H1 (cell line): ENCODE data around the gene SRPX2. TPM values are rescaled to one million over a fixed set of nuclear protein-coding genes. Genes with fewer than 3 reads are reported as not detected.

Experiments
- CTCF ChIA-PET: fragments of 300-600 bp; sonication (Branson Sonifier 250); formaldehyde crosslinking; loops from one replicate; lab custom pipeline; 2021; ENCODE audit not compliant: partially characterized antibody; lab: Charles Lee
- POLR2A ChIA-PET: fragments of 300-600 bp; sonication (Branson Sonifier 250); formaldehyde crosslinking; loops from one replicate; lab custom pipeline; 2021; ENCODE audit warnings: inconsistent platforms; ENCODE audit not compliant: partially characterized antibody; lab: Charles Lee
- DNase-seq, 2 experiments: peaks; one replicate each; pipeline versions ENCODE4 v3.0.0 to v3.0.0-alpha.2; 2010 to 2022; ENCODE audit warnings: low spot score in 2 of 2, low read depth in 1 of 2, mixed read lengths in 1 of 2
- FAIRE-seq: peaks from 2 replicates; lab custom pipeline; 2011; peaks lifted over from hg19 to GRCh38; lab: Jason Lieb, UNC
- H2AFZ ChIP-seq: 2 replicates; pipeline ENCODE4 v1.8.1; 2012; ENCODE audit warnings: low read length, inconsistent platforms
- H2AK5ac ChIP-seq: 2 replicates; pipeline ENCODE4 v1.6.1; 2013; ENCODE audit warnings: low read depth, low read length
- H2BK120ac ChIP-seq: replicated peaks from 2 replicates; pipeline ENCODE3; 2013; ENCODE audit warnings: low read depth, low read length, inconsistent platforms
- H2BK12ac ChIP-seq: 2 replicates; pipeline ENCODE4 v1.6.1; 2013; ENCODE audit warnings: low read depth, low read length
- H2BK15ac ChIP-seq: 2 replicates; pipeline ENCODE4 v1.6.1; 2013; ENCODE audit warnings: low read length
- H2BK20ac ChIP-seq: 2 replicates; pipeline ENCODE4 v1.6.1; 2013; ENCODE audit warnings: low read length
- H2BK5ac ChIP-seq: 2 replicates; pipeline ENCODE4 v1.6.1; 2013; ENCODE audit warnings: low read depth, low read length
- H3K14ac ChIP-seq: 2 replicates; pipeline ENCODE4 v1.6.1; 2013; ENCODE audit warnings: inconsistent platforms; ENCODE audit not compliant: insufficient read length
- H3K18ac ChIP-seq: 2 replicates; pipeline ENCODE4 v1.6.1; 2013; ENCODE audit warnings: low read length; ENCODE audit errors: extremely low read depth
- H3K23ac ChIP-seq: 2 replicates; pipeline ENCODE4 v1.6.1; 2013; ENCODE audit warnings: inconsistent platforms; ENCODE audit not compliant: insufficient read length
- H3K23me2 ChIP-seq: 2 replicates; pipeline ENCODE4 v1.6.1; 2013; ENCODE audit warnings: low read depth, low read length
- H3K27ac ChIP-seq: 2 replicates; pipeline ENCODE4 v1.6.1; 2011; ENCODE audit warnings: low read depth, low read length, inconsistent platforms
- H3K27me3 ChIP-seq, 4 experiments: replicated peaks in 1 of 4; 1 replicate in 1 of 4; 2 replicates in 3 of 4; pipeline versions ENCODE4 v1.6.1 to v1.8.1; 2011 to 2013; ENCODE audit warnings: low read length in 3 of 4, mild to moderate bottlenecking in 3 of 4, inconsistent platforms in 2 of 4, mixed read lengths in 2 of 4, moderate library complexity in 1 of 4; ENCODE audit not compliant: control insufficient read depth in 3 of 4, insufficient read depth in 3 of 4; ENCODE audit errors: extremely low read depth in 1 of 4
- H3K36me3 ChIP-seq, 4 experiments: 2 replicates each; pipeline versions ENCODE4 v1.6.1 to v1.8.1; 2011 to 2013; ENCODE audit warnings: mild to moderate bottlenecking in 4 of 4, low read length in 3 of 4, moderate library complexity in 2 of 4, control low read depth in 1 of 4, inconsistent platforms in 1 of 4; ENCODE audit not compliant: insufficient read depth in 4 of 4, control insufficient read depth in 2 of 4
- H3K4ac ChIP-seq: replicated peaks from 2 replicates; pipeline ENCODE3; 2013; ENCODE audit warnings: low read length, low read depth, mixed read lengths, inconsistent platforms; ENCODE audit not compliant: insufficient read length
- H3K4me1 ChIP-seq, 4 experiments: replicated peaks in 1 of 4; 1 replicate in 1 of 4; 2 replicates in 3 of 4; pipeline versions ENCODE4 v1.6.1 to v1.8.1; 2011 to 2013; ENCODE audit warnings: low read length in 3 of 4, inconsistent platforms in 2 of 4, mixed read lengths in 1 of 4; ENCODE audit not compliant: insufficient read depth in 4 of 4, control insufficient read depth in 3 of 4
- H3K4me2 ChIP-seq, 2 experiments: 2 replicates each; pipeline versions ENCODE4 v1.6.1 to v1.8.1; 2011 to 2013; ENCODE audit warnings: low read depth in 2 of 2, low read length in 2 of 2, control low read depth in 1 of 2, inconsistent platforms in 1 of 2, mild to moderate bottlenecking in 1 of 2; ENCODE audit not compliant: insufficient read depth in 1 of 2
- H3K4me3 ChIP-seq, 4 experiments: fragments of 200-600, 300-600 bp in 1 of 4; sonication (generic), shearing (Covaris generic), sonication (Bioruptor Twin) in 1 of 4; 2 replicates each; pipeline versions ENCODE4 v1.5.1 to v1.8.1; 2011 to 2016; ENCODE audit warnings: low read length in 4 of 4, low read depth in 3 of 4, control low read depth in 2 of 4, inconsistent platforms in 2 of 4, mild to moderate bottlenecking in 2 of 4, mixed read lengths in 1 of 4, moderate library complexity in 1 of 4; ENCODE audit not compliant: insufficient read depth in 2 of 4; ENCODE audit errors: extremely low read depth in 1 of 4
- H3K56ac ChIP-seq: replicated peaks from 2 replicates; pipeline ENCODE3; 2013; ENCODE audit warnings: low read depth, mild to moderate bottlenecking, mixed read lengths, low read length, inconsistent platforms; ENCODE audit not compliant: insufficient read length
- H3K79me1 ChIP-seq: 2 replicates; pipeline ENCODE4 v1.6.1; 2013; ENCODE audit warnings: low read depth, low read length, control low read depth
- H3K79me2 ChIP-seq, 2 experiments: 2 replicates each; pipeline versions ENCODE4 v1.6.1 to v1.8.1; 2012 to 2013; ENCODE audit warnings: low read length in 2 of 2, mild to moderate bottlenecking in 2 of 2, inconsistent platforms in 1 of 2; ENCODE audit not compliant: insufficient read depth in 2 of 2, control insufficient read depth in 1 of 2
- H3K9ac ChIP-seq, 4 experiments: replicated peaks in 1 of 4; 1 replicate in 1 of 4; 2 replicates in 3 of 4; pipeline versions ENCODE4 v1.6.1 to v1.8.1; 2011 to 2013; ENCODE audit warnings: low read depth in 3 of 4, low read length in 3 of 4, control low read depth in 2 of 4, mild to moderate bottlenecking in 2 of 4, moderate library complexity in 2 of 4, inconsistent platforms in 1 of 4; ENCODE audit errors: extremely low read depth in 1 of 4
- H3K9me3 ChIP-seq, 2 experiments: 2 replicates each; pipeline versions ENCODE4 v1.6.1 to v1.8.1; 2012 to 2013; ENCODE audit warnings: mild to moderate bottlenecking in 2 of 2, moderate library complexity in 2 of 2, control low read depth in 1 of 2, inconsistent platforms in 1 of 2, low read depth in 1 of 2, low read length in 1 of 2, mixed read lengths in 1 of 2; ENCODE audit not compliant: insufficient read depth in 2 of 2
- H4K20me1 ChIP-seq, 2 experiments: replicated peaks in 1 of 2; 2 replicates each; pipeline versions ENCODE3 to v1.8.1; 2011 to 2013; ENCODE audit warnings: inconsistent platforms in 2 of 2, low read length in 2 of 2, mild to moderate bottlenecking in 1 of 2; ENCODE audit not compliant: insufficient read depth in 2 of 2, control insufficient read depth in 1 of 2
- H4K5ac ChIP-seq: 2 replicates; pipeline ENCODE4 v1.6.1; 2013; ENCODE audit warnings: low read length, low read depth, mixed read lengths, inconsistent platforms; ENCODE audit not compliant: insufficient read length
- H4K8ac ChIP-seq: 2 replicates; pipeline ENCODE4 v1.8.0; 2013; ENCODE audit warnings: mild to moderate bottlenecking, moderate library complexity, low read length, inconsistent platforms; ENCODE audit not compliant: insufficient read depth; ENCODE audit errors: extremely low read depth
- H4K91ac ChIP-seq: replicated peaks from 2 replicates; pipeline ENCODE3; 2013; ENCODE audit warnings: low read length, mixed read lengths, inconsistent platforms; ENCODE audit not compliant: insufficient read length
- EGR1 ChIP-seq: IDR thresholded peaks from 2 replicates; pipeline ENCODE4 v1.6.1; 2011; ENCODE audit warnings: low read depth, low read length, borderline replicate concordance
- EZH2 ChIP-seq: fragments of 200-600 bp; sonication (generic); IDR thresholded peaks from 2 replicates; pipeline ENCODE4 v1.7.1; 2012; ENCODE audit warnings: low read depth, mild to moderate bottlenecking, moderate library complexity, low read length, inconsistent platforms; ENCODE audit not compliant: severe bottlenecking
- HDAC2 ChIP-seq, 2 experiments: fragments of 300-600 bp in 1 of 2; sonication (generic) in 1 of 2; IDR thresholded peaks; 2 replicates each; pipeline ENCODE4 v1.6.1; 2011 to 2012; ENCODE audit warnings: low read depth in 2 of 2, low read length in 2 of 2, mild to moderate bottlenecking in 2 of 2, moderate library complexity in 2 of 2, borderline replicate concordance in 1 of 2, inconsistent platforms in 1 of 2
- HDAC6 ChIP-seq: IDR thresholded peaks from one replicate; pipeline ENCODE4 v1.7.1; 2012; ENCODE audit warnings: low read depth, mild to moderate bottlenecking, inconsistent platforms, low read length, moderate library complexity
- KDM5A ChIP-seq: fragments of 200-600 bp; IDR thresholded peaks from 2 replicates; pipeline ENCODE4 v1.7.1; 2012; ENCODE audit warnings: mild to moderate bottlenecking, low read length, inconsistent platforms, mixed read lengths
- ZNF274 ChIP-seq: IDR thresholded peaks from 2 replicates; pipeline ENCODE4 v1.7.0; 2012; ENCODE audit warnings: low read length, borderline replicate concordance; ENCODE audit errors: extremely low read depth
- WGBS, 2 experiments: shearing (Covaris generic) in 1 of 2; methylation state at CpG; one replicate each; pipeline versions ENCODE4 v1.1.6 to v1.1.7; 2013 to 2015; ENCODE audit warnings: low lambda C conversion rate in 2 of 2, mixed read lengths in 2 of 2, inconsistent platforms in 1 of 2, low coverage in 1 of 2, missing lambda C conversion rate in 1 of 2; ENCODE audit not compliant: insufficient replicate concordance in 2 of 2, insufficient coverage in 1 of 2, insufficient read length in 1 of 2; ENCODE audit errors: extremely low coverage in 1 of 2, missing lambda C conversion rate in 1 of 2; 5-methylcytosine and 5-hydroxymethylcytosine counted together
- polyA plus RNA-seq, 7 experiments: library from polyadenylated mRNA; depleted of rRNA in 3 of 7; stranded (reverse) in 5 of 7; unstranded in 2 of 7; fragments of >200 nt in 5 of 7; fragments of 200-250 nt in 2 of 7; gene quantifications; 1 replicate in 5 of 7; 2 replicates in 1 of 7; 4 replicates in 1 of 7; pipeline versions ENCODE4 v1.2.1 to v1.2.3, GENCODE V29; 2011 to 2013; ENCODE audit warnings: missing spikeins in 2 of 7, mixed read lengths in 2 of 7
- total RNA-seq: library from RNA; stranded (reverse); fragmentation: NEBNext Ultra II Directional; extraction: Animal tissue kit (Norgen Biotek cat#: 25700); gene quantifications from 2 replicates; pipeline ENCODE4 v1.2.1, GENCODE V29; 2021

Gene SRPX2
- total and polyA plus RNA-seq, 2 of the 8 experiments (the other 6 are each of a cell fraction or from before 2014, with no cell fraction given) = not detected

DNA sequence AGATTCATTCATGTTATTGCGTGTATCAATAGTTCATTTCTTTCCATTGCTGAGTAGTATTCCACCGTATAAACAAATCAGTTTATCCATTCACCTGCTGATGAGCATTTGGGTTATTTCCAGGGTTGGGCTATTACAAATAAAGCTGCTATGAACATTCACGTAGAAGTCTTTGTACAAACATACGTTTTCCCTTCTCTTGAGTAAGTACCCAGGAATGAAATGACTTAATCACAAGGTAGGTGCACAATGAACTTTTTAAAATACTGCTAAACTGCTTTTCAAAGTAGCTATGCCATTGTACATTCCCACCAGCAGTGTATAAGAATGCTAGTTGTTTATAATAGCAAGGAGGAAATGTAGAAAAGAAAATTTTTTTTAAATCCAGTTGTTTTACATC lies 52.0 kb downstream of the SRPX2 start:
- Histone ChIP-seq H3K9me3 (no peaks in the 10 kb centered on the region), H2BK15ac (no peak overlapping the region), H2AK5ac (no peak overlapping the region), H3K18ac (no peak overlapping the region), H4K91ac (no peak overlapping the region), H3K27ac (no peak overlapping the region), H3K9ac (no peak overlapping the region), H2BK120ac (no peak overlapping the region), H3K36me3 (no peaks in the 10 kb centered on the region), H3K23me2 (no peaks in the 10 kb centered on the region), H3K4me2 (no peak overlapping the region), H3K4me3 (no peak overlapping the region), H3K14ac (no peak overlapping the region), H3K4ac (no peak overlapping the region), H3K56ac (no peak overlapping the region), H3K79me2 (no peaks in the 10 kb centered on the region), H4K5ac (no peak overlapping the region), H3K4me1 (no peaks in the 10 kb centered on the region), H2AFZ (no peak overlapping the region), H2BK20ac (no peak overlapping the region), H2BK12ac (no peak overlapping the region), H3K23ac (no peak overlapping the region), H4K8ac (no peak overlapping the region), H4K20me1 (no peaks in the 10 kb centered on the region), H3K79me1 (no peaks in the 10 kb centered on the region), H2BK5ac (no peak overlapping the region), H3K27me3 (no peaks in the 10 kb centered on the region)
- ChIA-PET CTCF (interaction anchor here (1.2 to 1.4 kb wide), 2 partner anchors 10 to 73 kb away, joined by 5 to 7 read pairs; no protein-coding TSS in a partner anchor), POLR2A (no interaction called here)
- WGBS, 2 experiments = 89% methylated on average over 4 of the region's 4 CpGs; no CpG with 5 or more reads in 1 of the 2 experiments
- FAIRE-seq = no peak
- DNase-seq = no peak
- no peak for TF ChIP-seq HDAC6
- no peak for TF ChIP-seq ZNF274
- TF ChIP-seq EZH2 = no peak
- no peak for TF ChIP-seq KDM5A
- no peak for TF ChIP-seq EGR1
- no peak for TF ChIP-seq HDAC2 (IDR thresholded peaks at IDR 0.05; ENCODE audit: borderline replicate concordance in 1 of 2, low read depth in 2 of 2, low read length in 2 of 2)
